ENCODE results near the gene SFPQ. TPM values are rescaled to one million over a fixed set of nuclear protein-coding genes. Genes with fewer than 3 reads are reported as not detected.

The SFPQ gene
- total RNA-seq, 2 donors from 2014 or later = 178 to 311 TPM

- Histone ChIP-seq H3K27me3 (replicated peaks; ENCODE audit: insufficient read depth) (no peaks in the 10 kb centered on the region), H3K36me3 (peaks cover 3 to 29% of the 10 kb centered on the region in 2 donors), H3K4me3 (no peak overlapping the region), H3K4me1 (replicated peaks) (peaks cover 5% of the 10 kb centered on the region), H3K9me3 (no peaks in the 10 kb centered on the region), H3K27ac (no peak overlapping the region)
- intact Hi-C loops (cut with DNase I) = no loop called here
- DNase-seq (ENCODE audit: low spot score) = no peak
- 30% methylated on average over 2 of the region's 2 CpGs for WGBS
- TF ChIP-seq POLR2AphosphoS5 (IDR thresholded peaks at IDR 0.05) (no peak), POLR2A (IDR thresholded peaks at IDR 0.05) (no peak), CTCF (IDR thresholded peaks at IDR 0.05) (no peak)
These were observed 14.0 kb downstream of the SFPQ start for GRCh38 chr1:35178874-35179380.

DNA sequence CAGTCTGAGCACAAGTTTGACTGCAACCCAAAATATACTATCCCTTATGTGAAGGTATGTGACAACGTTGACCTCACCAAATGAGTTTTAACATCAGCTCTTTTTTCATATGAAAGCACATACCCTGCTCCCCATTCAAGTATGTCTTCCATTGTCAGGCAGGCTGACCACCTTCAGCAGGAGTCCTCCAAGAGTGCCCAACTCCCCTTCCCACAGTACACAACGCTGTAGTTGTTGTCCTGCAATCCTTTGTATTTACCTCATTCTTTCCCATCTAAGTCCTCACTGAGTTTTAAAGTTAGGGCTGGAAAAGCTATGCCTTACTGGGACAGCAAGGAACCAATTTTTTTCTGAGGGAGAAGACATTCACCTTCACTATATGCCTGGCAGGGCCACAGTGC lies 14.7 kb downstream of the SFPQ start:
- Histone ChIP-seq H3K9me3 (no peaks in the 10 kb centered on the region), H3K36me3 (peaks cover 3 to 23% of the 10 kb centered on the region in 2 donors), H3K4me1 (replicated peaks) (peaks cover 5% of the 10 kb centered on the region), H3K27ac (no peak overlapping the region), H3K27me3 (replicated peaks; ENCODE audit: insufficient read depth) (no peaks in the 10 kb centered on the region), H3K4me3 (no peak overlapping the region)
- TF ChIP-seq POLR2AphosphoS5 (IDR thresholded peaks at IDR 0.05) (no peak), CTCF (IDR thresholded peaks at IDR 0.05) (no peak), POLR2A (IDR thresholded peaks at IDR 0.05) (no peak)
- DNase-seq (ENCODE audit: low spot score) = no peak
- intact Hi-C loops (cut with DNase I) = no loop called here
- WGBS = 71% methylated on average over 2 of the region's 2 CpGs

GRCh38 chr1:35177237-35177786 lies 15.6 kb downstream of the SFPQ start:
- Histone ChIP-seq H3K27ac (no peak overlapping the region), H3K36me3 (peaks cover 3 to 23% of the 10 kb centered on the region in 2 donors), H3K9me3 (no peaks in the 10 kb centered on the region), H3K27me3 (replicated peaks; ENCODE audit: insufficient read depth) (no peaks in the 10 kb centered on the region), H3K4me3 (no peak overlapping the region), H3K4me1 (replicated peaks) (peaks cover 5% of the 10 kb centered on the region)
- DNase-seq (ENCODE audit: low spot score) = no peak
- TF ChIP-seq POLR2AphosphoS5 (IDR thresholded peaks at IDR 0.05) = no peak
- no peak for TF ChIP-seq CTCF (IDR thresholded peaks at IDR 0.05)
- intact Hi-C loops (cut with DNase I) = no loop called here
- WGBS = 93% methylated on average over 4 of the region's 4 CpGs

GRCh38 chr1:35175602-35176001 lies 17.3 kb downstream of the SFPQ start:
- Histone ChIP-seq H3K27ac (no peak overlapping the region), H3K27me3 (replicated peaks; ENCODE audit: insufficient read depth) (no peaks in the 10 kb centered on the region), H3K4me3 (no peak overlapping the region), H3K36me3 (peaks cover 3 to 12% of the 10 kb centered on the region in 2 donors), H3K9me3 (no peaks in the 10 kb centered on the region), H3K4me1 (replicated peaks) (no peaks in the 10 kb centered on the region)
- TF ChIP-seq CTCF (IDR thresholded peaks at IDR 0.05) (no peak), POLR2A (IDR thresholded peaks at IDR 0.05) (no peak), POLR2AphosphoS5 (IDR thresholded peaks at IDR 0.05) (no peak)
- intact Hi-C loops (cut with DNase I) = no loop called here
- DNase-seq (ENCODE audit: low spot score) = no peak
- 84% methylated on average over 1 of the region's 1 CpG for WGBS

GRCh38 chr1:35175098-35175576 lies 17.8 kb downstream of the SFPQ start:
- no peak for TF ChIP-seq POLR2AphosphoS5 (IDR thresholded peaks at IDR 0.05)
- TF ChIP-seq CTCF (IDR thresholded peaks at IDR 0.05) = no peak
- no peak for TF ChIP-seq POLR2A (IDR thresholded peaks at IDR 0.05)
- peaks cover 3 to 11% of the 10 kb centered on the region in 2 donors for H3K36me3 ChIP-seq
- H3K4me1 ChIP-seq (replicated peaks) = no peaks in the 10 kb centered on the region
- no peak overlapping the region for H3K27ac ChIP-seq
- no peak for DNase-seq (ENCODE audit: low spot score)
- no peaks in the 10 kb centered on the region for H3K27me3 ChIP-seq (replicated peaks; ENCODE audit: insufficient read depth)
- H3K9me3 ChIP-seq = no peaks in the 10 kb centered on the region
- WGBS = 75% methylated on average over 9 of the region's 9 CpGs
- no peak overlapping the region for H3K4me3 ChIP-seq
- intact Hi-C loops (cut with DNase I) = no loop called here
